GM18508 (cell line): ENCODE data around the gene GPR15.
"Not testable (repeated sequence)": the region's sequence is repeated elsewhere in the genome, so short reads cannot be mapped to it uniquely, and the experiment has no call there.

Experiments
- ATAC-seq: cut with Tn5 transposase; IDR thresholded peaks from one replicate; pipeline ENCODE4 v1.9.1; 2021; ENCODE audit warnings: moderate number of reproducible peaks; ENCODE audit not compliant: insufficient read depth, unreplicated experiment

GPR15 gene

GRCh38 chr3:98556164-98557130 is 24.7 kb downstream of the GPR15 start:
- ATAC-seq: peak; percentile 69

GRCh38 chr3:98557324-98558010 is 25.7 kb downstream of the GPR15 start:
- no peak for ATAC-seq

GRCh38 chr3:98558100-98558827 is 26.5 kb downstream of the GPR15 start:
- no peak for ATAC-seq

- not testable (repeated sequence) for ATAC-seq
These were observed 28.0 kb downstream of the GPR15 start for GRCh38 chr3:98559769-98560168.

GRCh38 chr3:98560911-98561310 is 29.1 kb downstream of the GPR15 start:
- ATAC-seq: no peak

- ATAC-seq: no peak
These were observed 30.1 kb downstream of the GPR15 start for GRCh38 chr3:98561727-98562521.

- ATAC-seq: peak; percentile 46
These were observed 32.0 kb downstream of the GPR15 start for GRCh38 chr3:98563661-98564281.

- ATAC-seq: no peak
These were observed 32.7 kb downstream of the GPR15 start for GRCh38 chr3:98564282-98565005.

GRCh38 chr3:98565237-98565643 is 33.5 kb downstream of the GPR15 start:
- ATAC-seq: no peak

GRCh38 chr3:98565843-98566242 is 34.1 kb downstream of the GPR15 start:
- ATAC-seq: no peak

GRCh38 chr3:98567666-98568270 is 36.0 kb downstream of the GPR15 start:
- ATAC-seq: no peak

- no peak for ATAC-seq
These were observed 36.6 kb downstream of the GPR15 start for GRCh38 chr3:98568402-98568801.

GRCh38 chr3:98573181-98573728 is 41.5 kb downstream of the GPR15 start:
- ATAC-seq: no peak

- no peak for ATAC-seq
These were observed 42.4 kb downstream of the GPR15 start for GRCh38 chr3:98574132-98574531.

GRCh38 chr3:98577178-98577895 is 45.6 kb downstream of the GPR15 start:
- ATAC-seq: no peak

- ATAC-seq: no peak
These were observed 48.9 kb downstream of the GPR15 start for GRCh38 chr3:98580401-98581386.
